CD4-positive, alpha-beta T cell treated with Interleukin-15 for 4 hours (primary cell): Measurements from ENCODE around the gene LAPTM5.
A peak's percentile ranks its signal among the peaks of the same experiment; 100 is the strongest.
"Not testable (repeated sequence)": the region's sequence is repeated elsewhere in the genome, so short reads cannot be mapped to it uniquely, and the experiment has no call there.

Experiments
- DNase-seq: peaks from one replicate; pipeline ENCODE4 v3.0.0-alpha.2; 2020; ENCODE audit warnings: low spot score

Gene LAPTM5

GRCh38 chr1:30770150-30770549 is 12.6 kb upstream of the LAPTM5 start:
- DNase-seq: no peak

GRCh38 chr1:30768830-30769718 is 11.5 kb upstream of the LAPTM5 start:
- DNase-seq: no peak

- DNase-seq: no peak
These were observed 10.7 kb upstream of the LAPTM5 start for GRCh38 chr1:30768159-30768829.

GRCh38 chr1:30766948-30767347 is 9.4 kb upstream of the LAPTM5 start:
- DNase-seq: not testable (repeated sequence)

- DNase-seq: no peak
These were observed 8.2 kb upstream of the LAPTM5 start for GRCh38 chr1:30765556-30766434.

- DNase-seq: no peak
These were observed 7.5 kb upstream of the LAPTM5 start for GRCh38 chr1:30764939-30765555.

- no peak for DNase-seq
These were observed 6.8 kb upstream of the LAPTM5 start for GRCh38 chr1:30764396-30764795.

- no peak for DNase-seq
These were observed 6.2 kb upstream of the LAPTM5 start for GRCh38 chr1:30763651-30764248.

- DNase-seq: no peak
These were observed 5.5 kb upstream of the LAPTM5 start for GRCh38 chr1:30762930-30763650.

GRCh38 chr1:30762152-30762929 is 4.8 kb upstream of the LAPTM5 start:
- no peak for DNase-seq

GRCh38 chr1:30761381-30762151 is 4.0 kb upstream of the LAPTM5 start:
- no peak for DNase-seq

- no peak for DNase-seq
These were observed 3.2 kb upstream of the LAPTM5 start for GRCh38 chr1:30760596-30761324.

GRCh38 chr1:30759718-30760281 is 2.2 kb upstream of the LAPTM5 start:
- peak; percentile 63 for DNase-seq

GRCh38 chr1:30758785-30759380 is 1.3 kb upstream of the LAPTM5 start:
- DNase-seq: no peak

GRCh38 chr1:30758121-30758688 is 631 bp upstream of the LAPTM5 start:
- no peak for DNase-seq

- DNase-seq: peak; percentile 83
These were observed 826 bp downstream of the LAPTM5 start for GRCh38 chr1:30756545-30757351.

GRCh38 chr1:30756206-30756544 is 1.4 kb downstream of the LAPTM5 start:
- no peak for DNase-seq
